ENCODE measurements around the gene NOP9.

Gene NOP9

GRCh38 chr14:24263848-24264247 lies 35.8 kb upstream of the NOP9 start:
- DNase-seq (ENCODE audit: low read depth in 3 of 3, low spot score in 1 of 3), result no peak

- no peak for DNase-seq (ENCODE audit: low read depth in 3 of 3, low spot score in 1 of 3)
Observed at GRCh38 chr14:24264298-24264697, 35.4 kb upstream of the NOP9 start.

GRCh38 chr14:24266344-24267244 lies 33.1 kb upstream of the NOP9 start:
- no peak for DNase-seq (ENCODE audit: low read depth in 3 of 3, low spot score in 1 of 3)

- DNase-seq (ENCODE audit: low read depth in 3 of 3, low spot score in 1 of 3), result no peak
Observed at GRCh38 chr14:24267516-24267915, 32.1 kb upstream of the NOP9 start.

- DNase-seq (ENCODE audit: low read depth in 3 of 3, low spot score in 1 of 3), result no peak
Observed at GRCh38 chr14:24268225-24268624, 31.4 kb upstream of the NOP9 start.

GRCh38 chr14:24269368-24269767 lies 30.3 kb upstream of the NOP9 start:
- DNase-seq (ENCODE audit: low read depth in 3 of 3, low spot score in 1 of 3), result no peak

- DNase-seq (ENCODE audit: low read depth in 3 of 3, low spot score in 1 of 3), result no peak
Observed at GRCh38 chr14:24269910-24270536, 29.6 kb upstream of the NOP9 start.

GRCh38 chr14:24270537-24271133 lies 29.0 kb upstream of the NOP9 start:
- no peak for DNase-seq (ENCODE audit: low read depth in 3 of 3, low spot score in 1 of 3)

- DNase-seq (ENCODE audit: low read depth in 3 of 3, low spot score in 1 of 3), result peak; percentile 79 to 86 (median 83)
Observed at GRCh38 chr14:24271134-24271833, 28.4 kb upstream of the NOP9 start, which contains the start of gene RABGGTA. TSS of gene RABGGTA (minus strand) at chr14:24271597. CDS start at chr14:24271115, 482 bp downstream.

- DNase-seq (ENCODE audit: low read depth in 3 of 3, low spot score in 1 of 3), result no peak
Observed at GRCh38 chr14:24271834-24272263, 27.8 kb upstream of the NOP9 start.

GRCh38 chr14:24272467-24272866 lies 27.2 kb upstream of the NOP9 start:
- no peak for DNase-seq (ENCODE audit: low read depth in 3 of 3, low spot score in 1 of 3)

GRCh38 chr14:24273422-24273998 lies 26.1 kb upstream of the NOP9 start:
- DNase-seq (ENCODE audit: low read depth in 3 of 3, low spot score in 1 of 3), result no peak

GRCh38 chr14:24274101-24274543 lies 25.5 kb upstream of the NOP9 start:
- DNase-seq (ENCODE audit: low read depth in 3 of 3, low spot score in 1 of 3), result peak in 1 of 3 donors; percentile 11

GRCh38 chr14:24277071-24277470 lies 22.6 kb upstream of the NOP9 start:
- DNase-seq (ENCODE audit: low read depth in 3 of 3, low spot score in 1 of 3), result no peak

GRCh38 chr14:24277606-24278321 lies 21.9 kb upstream of the NOP9 start:
- DNase-seq (ENCODE audit: low read depth in 3 of 3, low spot score in 1 of 3), result no peak

- no peak for DNase-seq (ENCODE audit: low read depth in 3 of 3, low spot score in 1 of 3)
Observed at GRCh38 chr14:24278424-24278823, 21.2 kb upstream of the NOP9 start.

GRCh38 chr14:24279301-24280186 lies 20.1 kb upstream of the NOP9 start:
- no peak for DNase-seq (ENCODE audit: low read depth in 3 of 3, low spot score in 1 of 3)

GRCh38 chr14:24280797-24281460 lies 18.7 kb upstream of the NOP9 start:
- no peak for DNase-seq (ENCODE audit: low read depth in 3 of 3, low spot score in 1 of 3)

GRCh38 chr14:24281636-24282035 lies 18.0 kb upstream of the NOP9 start:
- no peak for DNase-seq (ENCODE audit: low read depth in 3 of 3, low spot score in 1 of 3)

Measured in stimulated activated CD4-positive, alpha-beta T cell treated with anti-CD3 and anti-CD28 coated beads, TNF-alpha, amount 100 ng/mL, for 1 hour (primary cell).